Measurements from ENCODE around the gene KCNK2.

DNA sequence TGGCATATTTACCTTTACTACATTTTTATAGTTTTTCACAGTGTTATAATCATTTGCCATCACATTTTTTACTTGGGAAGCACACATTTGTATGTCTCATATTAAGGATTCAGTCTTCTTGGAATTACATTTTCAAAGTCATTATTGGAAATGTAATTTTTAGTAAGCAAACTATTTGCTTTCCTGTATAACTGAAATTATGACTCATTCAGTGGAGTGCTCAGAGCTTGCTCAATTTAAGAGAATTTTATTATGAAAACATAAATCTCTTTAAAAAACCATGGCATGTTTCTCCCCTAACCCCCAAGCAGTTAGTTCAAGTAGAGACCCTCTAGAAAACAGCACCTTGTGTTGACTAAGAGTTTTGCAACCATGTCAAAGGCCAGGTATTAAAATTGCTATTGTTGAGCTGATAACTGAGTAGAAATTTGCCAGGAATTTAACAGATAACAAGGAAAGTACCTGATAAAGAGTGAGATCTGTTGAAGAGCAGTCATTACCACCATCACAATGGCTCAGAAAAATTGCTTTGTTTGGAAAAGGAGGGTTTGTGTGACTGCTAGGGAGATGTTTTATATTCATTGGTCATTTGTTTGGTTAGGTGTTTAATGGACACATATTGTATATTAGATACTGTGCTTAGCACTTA lies 105.9 kb downstream of the KCNK2 start:
- TF ChIP-seq, protein P1, sequence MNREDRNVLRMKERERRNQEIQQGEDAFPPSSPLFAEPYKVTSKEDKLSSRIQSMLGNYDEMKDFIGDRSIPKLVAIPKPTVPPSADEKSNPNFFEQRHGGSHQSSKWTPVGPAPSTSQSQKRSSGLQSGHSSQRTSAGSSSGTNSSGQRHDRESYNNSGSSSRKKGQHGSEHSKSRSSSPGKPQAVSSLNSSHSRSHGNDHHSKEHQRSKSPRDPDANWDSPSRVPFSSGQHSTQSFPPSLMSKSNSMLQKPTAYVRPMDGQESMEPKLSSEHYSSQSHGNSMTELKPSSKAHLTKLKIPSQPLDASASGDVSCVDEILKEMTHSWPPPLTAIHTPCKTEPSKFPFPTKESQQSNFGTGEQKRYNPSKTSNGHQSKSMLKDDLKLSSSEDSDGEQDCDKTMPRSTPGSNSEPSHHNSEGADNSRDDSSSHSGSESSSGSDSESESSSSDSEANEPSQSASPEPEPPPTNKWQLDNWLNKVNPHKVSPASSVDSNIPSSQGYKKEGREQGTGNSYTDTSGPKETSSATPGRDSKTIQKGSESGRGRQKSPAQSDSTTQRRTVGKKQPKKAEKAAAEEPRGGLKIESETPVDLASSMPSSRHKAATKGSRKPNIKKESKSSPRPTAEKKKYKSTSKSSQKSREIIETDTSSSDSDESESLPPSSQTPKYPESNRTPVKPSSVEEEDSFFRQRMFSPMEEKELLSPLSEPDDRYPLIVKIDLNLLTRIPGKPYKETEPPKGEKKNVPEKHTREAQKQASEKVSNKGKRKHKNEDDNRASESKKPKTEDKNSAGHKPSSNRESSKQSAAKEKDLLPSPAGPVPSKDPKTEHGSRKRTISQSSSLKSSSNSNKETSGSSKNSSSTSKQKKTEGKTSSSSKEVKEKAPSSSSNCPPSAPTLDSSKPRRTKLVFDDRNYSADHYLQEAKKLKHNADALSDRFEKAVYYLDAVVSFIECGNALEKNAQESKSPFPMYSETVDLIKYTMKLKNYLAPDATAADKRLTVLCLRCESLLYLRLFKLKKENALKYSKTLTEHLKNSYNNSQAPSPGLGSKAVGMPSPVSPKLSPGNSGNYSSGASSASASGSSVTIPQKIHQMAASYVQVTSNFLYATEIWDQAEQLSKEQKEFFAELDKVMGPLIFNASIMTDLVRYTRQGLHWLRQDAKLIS (CRISPR knock-in tag; IDR thresholded peaks at IDR 0.05; ENCODE audit: borderline replicate concordance) = no peak
- TF ChIP-seq, protein P2, sequence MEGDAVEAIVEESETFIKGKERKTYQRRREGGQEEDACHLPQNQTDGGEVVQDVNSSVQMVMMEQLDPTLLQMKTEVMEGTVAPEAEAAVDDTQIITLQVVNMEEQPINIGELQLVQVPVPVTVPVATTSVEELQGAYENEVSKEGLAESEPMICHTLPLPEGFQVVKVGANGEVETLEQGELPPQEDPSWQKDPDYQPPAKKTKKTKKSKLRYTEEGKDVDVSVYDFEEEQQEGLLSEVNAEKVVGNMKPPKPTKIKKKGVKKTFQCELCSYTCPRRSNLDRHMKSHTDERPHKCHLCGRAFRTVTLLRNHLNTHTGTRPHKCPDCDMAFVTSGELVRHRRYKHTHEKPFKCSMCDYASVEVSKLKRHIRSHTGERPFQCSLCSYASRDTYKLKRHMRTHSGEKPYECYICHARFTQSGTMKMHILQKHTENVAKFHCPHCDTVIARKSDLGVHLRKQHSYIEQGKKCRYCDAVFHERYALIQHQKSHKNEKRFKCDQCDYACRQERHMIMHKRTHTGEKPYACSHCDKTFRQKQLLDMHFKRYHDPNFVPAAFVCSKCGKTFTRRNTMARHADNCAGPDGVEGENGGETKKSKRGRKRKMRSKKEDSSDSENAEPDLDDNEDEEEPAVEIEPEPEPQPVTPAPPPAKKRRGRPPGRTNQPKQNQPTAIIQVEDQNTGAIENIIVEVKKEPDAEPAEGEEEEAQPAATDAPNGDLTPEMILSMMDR (IDR thresholded peaks at IDR 0.05) = no peak
- TF ChIP-seq ZNF423 (CRISPR knock-in tag; IDR thresholded peaks at IDR 0.05) = no peak
- TF ChIP-seq, protein P3, sequence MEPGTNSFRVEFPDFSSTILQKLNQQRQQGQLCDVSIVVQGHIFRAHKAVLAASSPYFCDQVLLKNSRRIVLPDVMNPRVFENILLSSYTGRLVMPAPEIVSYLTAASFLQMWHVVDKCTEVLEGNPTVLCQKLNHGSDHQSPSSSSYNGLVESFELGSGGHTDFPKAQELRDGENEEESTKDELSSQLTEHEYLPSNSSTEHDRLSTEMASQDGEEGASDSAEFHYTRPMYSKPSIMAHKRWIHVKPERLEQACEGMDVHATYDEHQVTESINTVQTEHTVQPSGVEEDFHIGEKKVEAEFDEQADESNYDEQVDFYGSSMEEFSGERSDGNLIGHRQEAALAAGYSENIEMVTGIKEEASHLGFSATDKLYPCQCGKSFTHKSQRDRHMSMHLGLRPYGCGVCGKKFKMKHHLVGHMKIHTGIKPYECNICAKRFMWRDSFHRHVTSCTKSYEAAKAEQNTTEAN (CRISPR knock-in tag; IDR thresholded peaks at IDR 0.05) = no peak
- TF ChIP-seq CREM (CRISPR knock-in tag; IDR thresholded peaks at IDR 0.05) = no peak
- no peak for TF ChIP-seq ATF2 (CRISPR knock-in tag; IDR thresholded peaks at IDR 0.05; ENCODE audit: borderline replicate concordance, low read depth)
- TF ChIP-seq ESRRA (CRISPR knock-in tag; IDR thresholded peaks at IDR 0.05; ENCODE audit: borderline replicate concordance) = no peak
- no peak for TF ChIP-seq CBFB (CRISPR knock-in tag; IDR thresholded peaks at IDR 0.05; ENCODE audit: low read depth)
- TF ChIP-seq FOXP1 (CRISPR knock-in tag; IDR thresholded peaks at IDR 0.05; ENCODE audit: borderline replicate concordance) = no peak
